ENCODE measurements around the gene SIRT5.

Gene SIRT5

DNA sequence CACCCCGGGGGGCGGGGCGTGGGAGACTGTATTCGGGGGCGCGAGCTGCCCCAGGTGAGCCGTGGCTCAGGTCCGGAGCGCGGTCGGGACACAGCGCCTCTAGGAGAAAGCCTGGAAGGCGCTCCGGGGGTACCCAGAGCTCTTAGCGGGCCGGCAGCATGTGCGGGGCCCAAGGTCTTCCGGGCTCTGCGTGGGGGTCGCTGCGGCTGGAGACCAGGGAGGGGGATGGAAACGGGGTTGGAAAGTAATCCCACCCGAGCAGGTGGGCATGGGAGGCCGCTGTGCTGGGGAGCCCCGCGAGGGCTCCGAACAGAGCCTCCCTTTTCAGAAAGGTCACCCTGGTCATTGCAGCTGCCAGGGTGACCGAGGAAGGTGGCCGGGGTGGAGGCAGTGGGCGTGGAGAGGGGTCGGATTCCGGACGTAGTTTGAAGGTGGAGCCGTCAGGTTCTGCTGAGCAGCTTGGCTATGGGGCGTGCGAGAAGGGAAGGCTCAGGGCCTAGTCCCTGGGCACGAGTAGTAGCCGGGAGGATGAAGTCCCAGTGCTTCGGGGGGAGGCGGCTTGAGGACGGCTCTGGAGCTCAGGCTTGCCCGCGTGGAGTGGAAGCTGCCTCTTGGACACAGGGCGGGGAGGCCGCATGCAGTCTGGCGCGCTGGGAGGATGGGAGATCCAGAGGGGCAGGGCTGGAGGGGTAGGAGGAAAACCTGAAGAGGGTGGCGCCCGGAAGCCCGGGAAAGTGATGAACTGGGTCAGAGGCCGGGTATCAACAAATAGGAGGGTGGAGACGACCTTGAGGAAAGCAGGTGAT is at the start of gene SIRT5:
Gene SIRT5 (plus strand): TSS at position 31 of the 806 bp plus-strand sequence. CDS start 9,510 bp downstream, outside the sequence.
- DNase-seq: peak; percentile 79 to 89

- DNase-seq: peak; percentile 28 to 40
Observed at GRCh38 chr6:13524801-13525508, 49.4 kb upstream of the SIRT5 start.

DNA sequence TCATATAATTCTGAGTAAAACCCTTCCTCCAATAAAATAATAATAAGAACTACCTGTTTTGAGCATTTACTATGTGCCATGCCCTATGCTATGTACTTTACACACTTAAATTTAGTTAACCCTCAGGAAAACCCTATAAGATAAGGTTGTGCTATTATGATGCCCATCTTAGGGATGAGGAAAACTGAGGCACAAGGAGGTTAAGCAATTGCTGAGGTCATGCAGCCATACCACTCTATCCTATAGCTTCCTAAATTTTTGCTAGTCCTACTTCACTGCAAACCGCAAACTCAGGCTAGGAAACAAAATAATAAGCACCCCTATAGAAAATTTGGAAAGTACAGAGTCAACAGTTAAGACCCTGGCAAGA is 48.1 kb upstream of the SIRT5 start:
- DNase-seq: no peak

DNA sequence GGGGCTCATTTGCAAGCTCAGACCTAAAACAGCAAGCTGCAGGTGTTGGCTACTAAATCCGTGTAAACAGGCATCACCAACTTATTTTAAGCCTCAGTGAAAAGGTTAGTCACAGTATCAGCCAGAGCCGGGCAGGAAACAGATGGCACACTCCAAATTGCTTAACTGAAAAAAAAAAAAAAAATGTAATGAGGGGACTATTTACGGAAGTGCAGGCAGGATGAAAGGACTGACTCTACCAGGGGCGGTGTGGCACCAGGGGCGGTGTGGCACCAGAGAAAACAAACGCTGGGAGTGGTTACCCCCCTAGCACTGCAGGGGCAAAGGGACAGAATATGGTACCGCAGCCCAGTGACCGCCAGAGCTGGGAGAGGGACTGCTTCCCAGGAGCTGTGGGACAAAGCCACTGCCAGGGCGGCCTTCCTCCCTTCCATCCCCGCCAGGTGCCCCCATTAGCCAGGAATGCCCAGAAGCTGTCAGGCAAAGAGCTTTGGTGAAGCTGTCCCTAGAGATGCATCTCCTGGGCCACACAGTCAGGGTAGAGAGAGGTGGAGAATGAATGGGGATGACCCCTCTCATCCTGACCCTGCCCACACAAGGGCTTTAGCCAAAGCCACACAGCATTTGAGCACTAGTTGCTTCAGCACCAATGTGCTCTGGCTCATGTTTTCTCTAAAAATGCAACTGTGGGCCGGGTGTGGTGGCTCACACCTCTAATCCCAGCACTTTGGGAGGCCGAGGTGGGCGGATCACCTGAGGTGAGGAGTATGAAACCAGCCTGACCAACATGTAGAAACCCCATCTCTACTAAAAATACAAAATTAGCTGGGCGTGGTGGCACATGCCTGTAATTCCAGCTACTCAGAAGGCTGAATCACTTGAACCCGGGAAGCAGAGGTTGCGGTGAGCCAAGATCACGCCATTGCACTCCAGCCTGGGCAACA is 47.4 kb upstream of the SIRT5 start:
- DNase-seq: peak; percentile 64 to 73

GRCh38 chr6:13527671-13528056 is 46.7 kb upstream of the SIRT5 start:
- DNase-seq: no peak

DNA sequence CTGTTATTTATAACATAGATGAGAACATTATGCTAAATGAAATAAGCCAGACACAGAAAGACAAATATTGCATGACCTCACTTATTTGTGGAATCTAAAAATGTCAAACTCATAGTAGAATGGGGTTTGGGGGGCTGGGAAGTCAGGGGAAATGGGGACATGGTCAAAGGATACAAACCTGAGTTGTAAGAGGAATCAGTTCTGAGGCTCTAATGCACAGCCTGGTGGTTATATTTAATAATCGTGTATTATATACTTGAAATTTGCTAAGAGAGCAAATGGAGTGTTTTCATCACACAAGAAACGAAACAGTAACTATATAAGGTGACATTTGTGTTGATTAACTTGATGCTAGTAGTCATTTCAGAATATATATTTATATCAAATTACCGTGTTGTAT is 46.2 kb upstream of the SIRT5 start:
- DNase-seq: no peak

GRCh38 chr6:13528777-13529343 is 45.5 kb upstream of the SIRT5 start:
- DNase-seq: no peak

DNA sequence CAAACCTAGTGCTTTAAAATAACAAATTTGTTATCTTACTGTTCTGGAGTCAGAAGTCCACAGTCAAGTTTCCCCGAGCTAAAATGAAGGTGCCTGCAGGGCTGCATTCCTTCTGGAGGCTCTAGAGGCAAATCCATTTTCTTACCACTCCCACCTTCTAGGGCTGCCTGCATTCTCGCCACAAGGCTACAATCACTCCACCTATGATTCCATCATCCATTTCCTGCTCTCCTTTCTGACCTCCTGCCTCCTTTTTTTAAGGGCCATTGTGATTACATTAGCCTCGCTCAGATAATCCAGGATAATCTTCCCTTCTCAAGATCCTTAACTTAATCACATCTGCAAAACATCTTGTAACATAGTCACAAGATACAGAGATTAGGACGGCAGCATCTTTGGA is 42.4 kb upstream of the SIRT5 start:
- DNase-seq: no peak

DNA sequence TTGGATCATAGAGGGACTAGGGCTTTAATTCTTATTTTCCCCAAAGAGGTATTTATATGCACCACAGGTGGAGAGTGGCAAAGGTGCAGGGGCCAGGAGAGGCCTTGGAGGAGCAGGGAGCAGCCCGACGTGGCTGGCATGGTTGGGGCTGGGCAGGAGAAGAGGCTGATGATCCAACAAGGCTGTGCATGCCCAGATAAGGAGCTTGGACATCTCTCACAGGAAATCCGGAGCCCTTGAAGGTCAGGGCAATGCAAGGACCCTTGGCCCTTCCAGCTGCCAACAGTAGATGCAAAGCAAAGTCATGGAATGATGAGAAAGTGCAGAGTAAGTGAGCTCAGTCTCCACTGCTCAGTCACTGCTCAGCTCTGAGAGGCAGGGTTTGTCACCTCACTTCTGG is 39.9 kb upstream of the SIRT5 start:
- no peak for DNase-seq

- no peak for DNase-seq
Observed at GRCh38 chr6:13535306-13535705, 39.1 kb upstream of the SIRT5 start.

DNA sequence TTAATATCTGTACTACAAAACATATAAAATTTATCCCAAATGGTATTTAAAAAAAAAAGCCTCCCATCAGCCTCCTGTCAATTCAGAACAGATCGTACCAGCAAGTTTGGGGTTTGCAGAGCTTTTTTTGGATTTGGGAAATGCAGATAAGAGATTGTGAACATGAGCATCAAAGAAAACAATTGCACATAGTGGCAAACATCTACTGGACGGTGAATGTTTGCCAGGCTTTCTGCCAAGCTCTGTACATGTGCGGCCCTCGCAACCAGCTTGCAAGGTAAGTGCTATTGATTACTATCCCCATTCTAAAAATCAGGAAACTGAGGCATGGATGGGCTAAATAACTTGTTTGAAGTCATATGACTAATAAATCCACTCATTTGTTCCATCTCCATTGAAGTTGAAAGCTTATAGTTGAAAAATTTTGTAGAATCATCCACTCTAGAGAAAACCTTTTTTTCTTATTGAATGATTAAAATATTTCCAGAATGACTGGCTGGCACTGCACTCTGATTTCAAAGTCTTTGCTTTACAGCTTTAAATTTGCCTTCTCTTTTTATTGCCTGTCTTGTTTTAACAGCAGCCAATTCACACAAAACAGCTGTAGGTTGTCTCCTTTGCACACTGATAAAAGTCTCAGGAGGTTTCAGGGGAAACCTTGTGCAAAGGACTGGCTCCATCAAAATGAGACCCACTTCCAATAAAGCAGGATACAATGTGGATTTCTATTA is 37.4 kb upstream of the SIRT5 start:
- no peak for DNase-seq

DNA sequence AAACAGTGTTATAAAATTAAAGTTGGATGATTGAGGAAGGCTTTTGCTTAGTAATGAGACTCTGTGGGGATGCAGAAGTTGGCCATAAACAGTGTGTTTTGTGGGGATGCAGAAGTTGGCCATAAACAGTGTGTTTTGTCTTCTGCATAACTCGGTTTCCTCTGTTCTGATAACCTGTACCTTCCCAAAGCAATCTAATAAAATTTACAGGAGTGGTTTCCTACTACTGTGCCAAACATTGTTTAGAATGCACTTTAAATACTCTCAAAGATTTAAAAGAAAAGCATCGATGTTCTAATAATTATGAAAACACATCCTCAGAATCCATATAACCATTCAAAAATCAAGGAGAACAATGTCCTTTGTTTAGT is 36.9 kb upstream of the SIRT5 start:
- no peak for DNase-seq

- peak in 1 of 2 experiments; percentile 1 for DNase-seq
Observed at GRCh38 chr6:13538084-13538483, 36.3 kb upstream of the SIRT5 start.

DNA sequence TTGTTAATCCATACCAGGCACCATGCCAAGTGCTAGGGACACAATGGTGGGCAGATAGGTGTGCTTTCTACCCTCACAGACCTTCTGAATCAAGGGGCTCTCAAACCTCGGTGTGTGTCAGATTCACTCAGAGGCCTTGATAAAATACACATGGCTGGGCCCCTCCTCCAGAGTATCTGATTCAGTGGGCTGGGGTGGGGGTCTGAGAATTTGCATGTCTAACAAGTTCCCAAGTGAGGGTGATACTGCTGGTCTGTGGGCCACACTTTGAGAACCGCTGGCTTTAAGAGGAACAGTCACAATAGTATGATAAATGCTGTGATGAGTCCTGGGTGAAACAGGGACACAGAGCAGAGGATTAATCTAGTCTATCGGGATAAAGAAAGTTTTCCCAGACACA is 35.8 kb upstream of the SIRT5 start:
- no peak for DNase-seq

- DNase-seq: no peak
Observed at GRCh38 chr6:13539572-13539971, 34.8 kb upstream of the SIRT5 start.

GRCh38 chr6:13541496-13541895 is 32.9 kb upstream of the SIRT5 start:
- no peak for DNase-seq

DNA sequence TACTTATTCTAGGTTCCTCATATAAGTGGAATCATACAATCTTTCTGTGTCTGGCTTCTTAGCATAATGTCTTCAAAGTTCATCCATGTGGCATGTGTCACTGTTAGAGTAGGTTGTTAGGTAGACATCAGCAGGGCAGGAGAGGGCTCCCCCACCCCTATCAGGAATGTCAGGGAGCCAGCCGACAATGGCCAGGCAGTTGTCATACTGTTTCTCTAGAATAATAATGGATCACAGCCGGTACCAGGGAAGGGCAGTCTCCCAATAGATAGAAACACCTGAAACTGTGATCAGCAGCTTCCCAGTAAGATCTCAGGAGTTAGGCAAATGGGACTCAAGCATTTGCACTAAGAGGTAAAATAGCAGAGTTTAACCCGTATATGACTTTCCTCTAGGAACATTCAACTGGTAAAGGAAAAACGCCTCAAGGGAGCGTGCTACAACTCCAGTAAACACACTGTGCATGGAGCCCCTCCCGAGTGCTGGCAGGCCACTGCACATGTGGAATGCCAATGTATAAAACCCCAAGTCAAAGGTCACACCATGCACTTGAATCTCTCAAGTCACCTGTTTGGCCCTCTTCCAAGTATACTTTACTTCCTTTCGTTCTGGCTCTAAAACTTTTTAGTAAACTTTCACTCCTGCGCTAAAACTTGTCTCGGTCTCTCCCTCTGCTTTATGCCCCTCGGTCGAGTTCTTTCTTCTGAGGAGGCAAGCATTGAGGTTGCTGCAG is 29.8 kb upstream of the SIRT5 start:
- DNase-seq: no peak

DNA sequence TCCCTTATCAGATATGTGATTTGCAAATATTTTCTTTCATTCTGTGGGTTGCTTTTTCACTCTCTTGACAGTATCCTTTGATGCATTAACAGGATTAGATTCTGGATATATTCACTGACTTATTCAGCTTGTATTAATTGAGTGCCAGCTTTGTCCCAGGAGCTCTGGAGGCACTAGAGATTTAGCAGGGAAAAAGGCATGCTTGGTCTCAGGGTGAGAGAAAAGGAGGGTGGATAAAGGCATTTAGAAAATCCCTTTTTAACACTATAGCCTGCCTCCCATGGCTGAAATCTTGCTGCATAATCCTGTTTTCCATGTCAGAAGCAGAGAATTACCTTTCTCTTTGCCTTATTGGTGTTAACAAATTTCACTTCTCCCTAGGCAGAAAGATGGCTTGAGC is 28.5 kb upstream of the SIRT5 start:
- no peak for DNase-seq

- no peak for DNase-seq
Observed at GRCh38 chr6:13548500-13549210, 25.7 kb upstream of the SIRT5 start.

GRCh38 chr6:13550656-13551055 is 23.7 kb upstream of the SIRT5 start:
- DNase-seq: no peak

GRCh38 chr6:13553646-13554045 is 20.8 kb upstream of the SIRT5 start:
- DNase-seq: no peak
